Measurements from ENCODE around the gene PCMT1. TPM values are rescaled to one million over a fixed set of nuclear protein-coding genes. Genes with fewer than 3 reads are reported as not detected.

The PCMT1 gene
- total and polyA plus RNA-seq, 10 of the 15 experiments (the other 5 are each of a cell fraction or from before 2014, with no cell fraction given) = 48.5 to 126 (median 81.2) TPM

DNA sequence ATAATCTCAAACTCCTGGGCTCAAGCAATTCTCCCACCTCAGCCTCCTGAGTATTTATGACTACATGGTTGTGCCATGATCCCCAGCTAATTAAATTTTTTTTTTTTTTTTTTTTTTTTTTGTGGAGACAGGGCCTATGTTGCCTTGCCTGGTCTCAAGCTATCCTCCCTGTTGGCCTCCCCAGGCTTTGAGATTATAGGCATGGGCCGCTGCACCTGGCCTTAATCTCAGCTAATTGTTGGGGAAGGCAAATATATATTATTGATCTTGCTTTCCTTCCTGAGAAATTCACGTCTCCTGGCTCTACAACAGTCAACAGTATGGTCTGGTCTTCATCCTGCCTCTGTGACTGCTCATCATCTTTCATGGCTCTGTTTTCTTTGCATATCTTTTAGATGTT is 20.1 kb downstream of the PCMT1 start:
- no peaks in the 10 kb centered on the region for H3K4me1 ChIP-seq (ENCODE audit: control insufficient read depth, insufficient read depth, low read length)
- DNase-seq (ENCODE audit: low read depth, low spot score) (no peak), FAIRE-seq (no peak), ATAC-seq (no peak)
- BruUV-seq (replicated peaks) = no TSS peak
- ChIA-PET POLR2A (interaction anchor here (0.5 to 0.9 kb wide), 3 partner anchors 12 to 22 kb away, joined by 3 to 4 read pairs (median 3); no protein-coding TSS in a partner anchor), RAD21 (ENCODE audit: unreplicated experiment) (interaction anchor here (0.6 kb wide), 2 partner anchors 28 to 421 kb away, joined by 3 read pairs; no protein-coding TSS in a partner anchor), CTCF (interaction anchor here (1.1 kb wide), 1 partner anchor 62 kb away, joined by 3 read pairs; no protein-coding TSS in a partner anchor), SMC1A (ENCODE audit: uncharacterized antibody, unreplicated experiment) (interaction anchor here (0.8 kb wide), 1 partner anchor 99 kb away, joined by 3 read pairs; no protein-coding TSS in a partner anchor)
- no peak overlapping the region for H3K4me3 ChIP-seq
- no peaks in the 10 kb centered on the region for H4K20me1 ChIP-seq (ENCODE audit: control insufficient read depth, insufficient read depth)
- peaks cover 0 to 9% of the 10 kb centered on the region in 2 experiments; a peak in 1 of 4 replicates for H3K36me3 ChIP-seq (ENCODE audit: control insufficient read depth in 2 of 2, insufficient read depth in 2 of 2, low read length in 1 of 2)
- no peaks in the 10 kb centered on the region for H3K27me3 ChIP-seq (replicated peaks in 1 of 2; ENCODE audit: control insufficient read depth in 2 of 2, insufficient read depth in 2 of 2, low read length in 1 of 2)
- in situ Hi-C loops (cut with MboI) = no loop called here
- H3K9me3 ChIP-seq (replicated peaks; ENCODE audit: control insufficient read depth, insufficient read depth, low read length) = peaks cover 4% of the 10 kb centered on the region
- no peak overlapping the region for H3K9ac ChIP-seq (ENCODE audit: control insufficient read depth, insufficient read depth, low read length)
- no peak overlapping the region for H3K4me2 ChIP-seq (ENCODE audit: control insufficient read depth, insufficient read depth)
- 100% methylated on average over 2 of the region's 2 CpGs for WGBS (ENCODE audit: insufficient coverage, insufficient replicate concordance, low lambda C conversion rate, missing lambda C conversion rate)
- H3K79me2 ChIP-seq (ENCODE audit: control insufficient read depth, insufficient read depth, low read length) = no peaks in the 10 kb centered on the region; the same call in 1 of the 2 replicates
- no peak overlapping the region for H2AFZ ChIP-seq (ENCODE audit: control insufficient read depth, low read depth, low read length)
- intact Hi-C loops (cut with micrococcal nuclease; ENCODE audit: unreplicated experiment) = no loop called here
- TF ChIP-seq, protein P1, sequence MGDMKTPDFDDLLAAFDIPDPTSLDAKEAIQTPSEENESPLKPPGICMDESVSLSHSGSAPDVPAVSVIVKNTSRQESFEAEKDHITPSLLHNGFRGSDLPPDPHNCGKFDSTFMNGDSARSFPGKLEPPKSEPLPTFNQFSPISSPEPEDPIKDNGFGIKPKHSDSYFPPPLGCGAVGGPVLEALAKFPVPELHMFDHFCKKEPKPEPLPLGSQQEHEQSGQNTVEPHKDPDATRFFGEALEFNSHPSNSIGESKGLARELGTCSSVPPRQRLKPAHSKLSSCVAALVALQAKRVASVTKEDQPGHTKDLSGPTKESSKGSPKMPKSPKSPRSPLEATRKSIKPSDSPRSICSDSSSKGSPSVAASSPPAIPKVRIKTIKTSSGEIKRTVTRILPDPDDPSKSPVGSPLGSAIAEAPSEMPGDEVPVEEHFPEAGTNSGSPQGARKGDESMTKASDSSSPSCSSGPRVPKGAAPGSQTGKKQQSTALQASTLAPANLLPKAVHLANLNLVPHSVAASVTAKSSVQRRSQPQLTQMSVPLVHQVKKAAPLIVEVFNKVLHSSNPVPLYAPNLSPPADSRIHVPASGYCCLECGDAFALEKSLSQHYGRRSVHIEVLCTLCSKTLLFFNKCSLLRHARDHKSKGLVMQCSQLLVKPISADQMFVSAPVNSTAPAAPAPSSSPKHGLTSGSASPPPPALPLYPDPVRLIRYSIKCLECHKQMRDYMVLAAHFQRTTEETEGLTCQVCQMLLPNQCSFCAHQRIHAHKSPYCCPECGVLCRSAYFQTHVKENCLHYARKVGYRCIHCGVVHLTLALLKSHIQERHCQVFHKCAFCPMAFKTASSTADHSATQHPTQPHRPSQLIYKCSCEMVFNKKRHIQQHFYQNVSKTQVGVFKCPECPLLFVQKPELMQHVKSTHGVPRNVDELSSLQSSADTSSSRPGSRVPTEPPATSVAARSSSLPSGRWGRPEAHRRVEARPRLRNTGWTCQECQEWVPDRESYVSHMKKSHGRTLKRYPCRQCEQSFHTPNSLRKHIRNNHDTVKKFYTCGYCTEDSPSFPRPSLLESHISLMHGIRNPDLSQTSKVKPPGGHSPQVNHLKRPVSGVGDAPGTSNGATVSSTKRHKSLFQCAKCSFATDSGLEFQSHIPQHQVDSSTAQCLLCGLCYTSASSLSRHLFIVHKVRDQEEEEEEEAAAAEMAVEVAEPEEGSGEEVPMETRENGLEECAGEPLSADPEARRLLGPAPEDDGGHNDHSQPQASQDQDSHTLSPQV (IDR thresholded peaks at IDR 0.05) = no peak
- H3K27ac ChIP-seq (ENCODE audit: control insufficient read depth, insufficient read depth) = no peak overlapping the region

DNA sequence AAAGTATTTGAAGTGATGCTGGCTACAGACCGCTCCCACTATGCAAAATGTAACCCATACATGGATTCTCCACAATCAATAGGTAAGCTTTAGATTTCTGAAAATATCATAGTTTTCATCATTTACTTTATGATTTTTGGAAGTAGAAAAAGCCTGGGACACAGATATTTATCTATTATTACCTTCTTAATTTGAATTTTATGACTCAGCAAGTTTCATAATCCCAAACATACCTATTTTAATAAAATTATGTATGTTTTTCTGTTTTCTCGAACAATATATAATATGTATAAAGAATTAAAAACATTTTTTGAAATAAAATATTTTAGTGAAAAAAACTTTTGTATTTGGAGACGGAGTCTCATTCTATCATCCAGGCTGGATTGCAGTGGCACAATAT is 21.6 kb downstream of the PCMT1 start:
- ChIA-PET CTCF (no interaction called here), SMC1A (ENCODE audit: uncharacterized antibody, unreplicated experiment) (no interaction called here), POLR2A (no interaction called here), RAD21 (ENCODE audit: unreplicated experiment) (no interaction called here)
- no peak overlapping the region for H3K4me2 ChIP-seq (ENCODE audit: control insufficient read depth, insufficient read depth)
- ATAC-seq (no peak), DNase-seq (ENCODE audit: low read depth, low spot score) (no peak), FAIRE-seq (no peak)
- no peak overlapping the region for H3K27ac ChIP-seq (ENCODE audit: control insufficient read depth, insufficient read depth)
- 94% methylated on average over 3 of the region's 3 CpGs for whole genome bisulfite sequencing (ENCODE audit: insufficient coverage, insufficient replicate concordance, low lambda C conversion rate, missing lambda C conversion rate)
- H3K27me3 ChIP-seq (replicated peaks in 1 of 2; ENCODE audit: control insufficient read depth in 2 of 2, insufficient read depth in 2 of 2, low read length in 1 of 2) = no peaks in the 10 kb centered on the region
- H3K9me3 ChIP-seq (replicated peaks; ENCODE audit: control insufficient read depth, insufficient read depth, low read length) = peaks cover under 1% of the 10 kb centered on the region; the same call in 2 of the 3 replicates
- H3K4me3 ChIP-seq = no peak overlapping the region
- peaks cover 0 to 9% of the 10 kb centered on the region in 2 experiments; a peak in 1 of 4 replicates for H3K36me3 ChIP-seq (ENCODE audit: control insufficient read depth in 2 of 2, insufficient read depth in 2 of 2, low read length in 1 of 2)
- H4K20me1 ChIP-seq (ENCODE audit: control insufficient read depth, insufficient read depth) = no peaks in the 10 kb centered on the region
- in situ Hi-C loops (cut with MboI) (no loop called here), intact Hi-C loops (cut with micrococcal nuclease; ENCODE audit: unreplicated experiment) (no loop called here)
- H3K9ac ChIP-seq (ENCODE audit: control insufficient read depth, insufficient read depth, low read length) = no peak overlapping the region
- H3K79me2 ChIP-seq (ENCODE audit: control insufficient read depth, insufficient read depth, low read length) = no peaks in the 10 kb centered on the region; the same call in 1 of the 2 replicates
- no peak for TF ChIP-seq IKZF2 (IDR thresholded peaks at IDR 0.05)
- TF ChIP-seq SP1 (IDR thresholded peaks at IDR 0.05; ENCODE audit: low read depth, low read length) = no peak
- TF ChIP-seq, protein P2, sequence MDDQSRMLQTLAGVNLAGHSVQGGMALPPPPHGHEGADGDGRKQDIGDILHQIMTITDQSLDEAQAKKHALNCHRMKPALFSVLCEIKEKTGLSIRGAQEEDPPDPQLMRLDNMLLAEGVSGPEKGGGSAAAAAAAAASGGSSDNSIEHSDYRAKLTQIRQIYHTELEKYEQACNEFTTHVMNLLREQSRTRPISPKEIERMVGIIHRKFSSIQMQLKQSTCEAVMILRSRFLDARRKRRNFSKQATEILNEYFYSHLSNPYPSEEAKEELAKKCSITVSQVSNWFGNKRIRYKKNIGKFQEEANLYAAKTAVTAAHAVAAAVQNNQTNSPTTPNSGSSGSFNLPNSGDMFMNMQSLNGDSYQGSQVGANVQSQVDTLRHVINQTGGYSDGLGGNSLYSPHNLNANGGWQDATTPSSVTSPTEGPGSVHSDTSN (IDR thresholded peaks at IDR 0.05; ENCODE audit: insufficient replicate concordance, low read depth, low read length) = no peak
- TF ChIP-seq TARDBP (IDR thresholded peaks at IDR 0.05; ENCODE audit: borderline replicate concordance) = no peak
- TF ChIP-seq ZNF207 (IDR thresholded peaks at IDR 0.05; ENCODE audit: borderline replicate concordance) = no peak
- BruUV-seq (replicated peaks) = no TSS peak
- H3K4me1 ChIP-seq (ENCODE audit: control insufficient read depth, insufficient read depth, low read length) = no peaks in the 10 kb centered on the region
- H2AFZ ChIP-seq (ENCODE audit: control insufficient read depth, low read depth, low read length) = no peak overlapping the region
